Pons (tissue), 1 donor: ENCODE measurements around the gene DOK7.
"Not testable (repeated sequence)": the region's sequence is repeated elsewhere in the genome, so short reads cannot be mapped to it uniquely, and the experiment has no call there.

Experiments
- DNase-seq: peaks from one replicate; pipeline ENCODE4 v3.0.0-alpha.2; 2016; ENCODE audit warnings: low spot score

DOK7 gene

GRCh38 chr4:3442959-3443749 lies 20.0 kb upstream of the DOK7 start:
- no peak for DNase-seq

- no peak for DNase-seq
These were observed 19.3 kb upstream of the DOK7 start for GRCh38 chr4:3443750-3444309.

DNA sequence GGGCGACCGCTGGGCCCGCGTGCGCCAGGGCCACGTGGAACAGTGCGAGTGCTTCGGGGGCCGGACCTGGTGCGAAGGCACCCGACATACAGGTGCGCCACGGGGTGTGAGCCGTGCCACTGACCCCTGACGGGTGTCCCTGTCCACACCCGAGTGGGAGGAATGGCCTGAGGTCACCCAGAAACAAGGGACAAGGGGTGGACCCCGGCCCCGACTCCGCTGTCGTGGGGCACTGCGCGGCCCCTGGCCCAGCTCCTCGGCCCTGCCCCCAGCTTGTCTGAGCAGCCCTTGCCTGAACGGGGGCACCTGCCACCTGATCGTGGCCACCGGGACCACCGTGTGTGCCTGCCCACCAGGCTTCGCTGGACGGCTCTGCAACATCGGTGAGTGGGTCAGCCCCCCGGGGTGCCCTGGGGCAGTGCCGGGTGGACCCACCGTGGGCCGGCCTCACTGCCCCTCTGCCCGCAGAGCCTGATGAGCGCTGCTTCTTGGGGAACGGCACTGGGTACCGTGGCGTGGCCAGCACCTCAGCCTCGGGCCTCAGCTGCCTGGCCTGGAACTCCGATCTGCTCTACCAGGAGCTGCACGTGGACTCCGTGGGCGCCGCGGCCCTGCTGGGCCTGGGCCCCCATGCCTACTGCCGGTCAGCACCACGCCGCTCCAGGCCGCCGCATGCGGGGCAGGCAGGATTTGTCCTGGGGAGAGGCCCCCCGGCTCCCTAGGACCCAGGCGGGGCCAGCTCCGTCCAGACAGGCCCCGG lies 18.6 kb upstream of the DOK7 start:
- DNase-seq: no peak

GRCh38 chr4:3445111-3445820 lies 17.8 kb upstream of the DOK7 start:
- DNase-seq: no peak

GRCh38 chr4:3445829-3446545 lies 17.1 kb upstream of the DOK7 start:
- no peak for DNase-seq

GRCh38 chr4:3446631-3447320 lies 16.3 kb upstream of the DOK7 start:
- DNase-seq: no peak

DNA sequence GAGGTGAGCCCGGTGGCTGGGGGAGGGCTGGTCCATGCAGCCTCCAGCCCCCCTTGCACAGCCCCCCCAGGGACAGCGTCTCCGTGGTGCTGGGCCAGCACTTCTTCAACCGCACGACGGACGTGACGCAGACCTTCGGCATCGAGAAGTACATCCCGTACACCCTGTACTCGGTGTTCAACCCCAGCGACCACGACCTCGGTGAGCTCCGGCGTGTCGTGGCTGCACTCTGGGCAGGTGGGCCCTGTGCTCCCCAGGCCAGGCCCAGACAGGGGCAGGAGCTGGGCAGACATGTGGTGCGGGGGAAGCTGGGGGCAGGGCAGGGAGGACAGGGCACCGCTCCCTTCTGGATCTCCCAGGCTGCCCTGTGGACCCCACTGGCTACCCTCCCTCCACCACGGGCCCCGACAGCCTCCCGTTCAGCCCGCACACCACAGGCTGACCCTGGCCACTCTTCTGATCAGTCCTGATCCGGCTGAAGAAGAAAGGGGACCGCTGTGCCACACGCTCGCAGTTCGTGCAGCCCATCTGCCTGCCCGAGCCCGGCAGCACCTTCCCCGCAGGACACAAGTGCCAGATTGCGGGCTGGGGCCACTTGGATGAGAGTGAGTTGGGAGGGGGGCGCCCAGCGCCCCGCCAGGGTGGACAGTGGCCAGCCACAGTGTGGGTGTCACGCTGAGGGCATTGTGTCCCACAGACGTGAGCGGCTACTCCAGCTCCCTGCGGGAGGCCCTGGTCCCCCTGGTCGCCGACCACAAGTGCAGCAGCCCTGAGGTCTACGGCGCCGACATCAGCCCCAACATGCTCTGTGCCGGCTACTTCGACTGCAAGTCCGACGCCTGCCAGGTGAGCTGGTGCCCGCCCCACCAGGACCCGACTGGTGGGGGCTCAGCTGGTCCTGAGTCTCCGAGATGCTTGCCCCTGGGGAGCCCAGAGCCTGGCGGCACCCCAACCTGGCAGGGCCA lies 15.4 kb upstream of the DOK7 start:
- no peak for DNase-seq

DNA sequence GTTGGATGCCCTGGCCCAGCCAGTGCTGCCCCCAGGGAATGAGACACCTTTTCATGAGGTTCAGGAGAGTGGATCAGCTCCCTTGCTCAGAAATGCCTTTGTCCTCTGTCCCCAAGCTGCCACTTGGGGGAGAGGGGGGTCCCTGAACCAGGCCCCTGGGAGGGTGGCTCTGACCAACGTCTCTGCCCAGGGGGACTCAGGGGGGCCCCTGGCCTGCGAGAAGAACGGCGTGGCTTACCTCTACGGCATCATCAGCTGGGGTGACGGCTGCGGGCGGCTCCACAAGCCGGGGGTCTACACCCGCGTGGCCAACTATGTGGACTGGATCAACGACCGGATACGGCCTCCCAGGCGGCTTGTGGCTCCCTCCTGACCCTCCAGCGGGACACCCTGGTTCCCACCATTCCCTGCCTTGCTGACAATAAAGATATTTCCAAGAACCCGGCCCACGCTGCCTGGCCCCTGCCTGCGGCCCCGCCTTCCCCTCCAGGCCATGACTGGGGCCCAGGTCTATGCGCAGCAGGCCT lies 14.0 kb upstream of the DOK7 start:
- DNase-seq: no peak

DNA sequence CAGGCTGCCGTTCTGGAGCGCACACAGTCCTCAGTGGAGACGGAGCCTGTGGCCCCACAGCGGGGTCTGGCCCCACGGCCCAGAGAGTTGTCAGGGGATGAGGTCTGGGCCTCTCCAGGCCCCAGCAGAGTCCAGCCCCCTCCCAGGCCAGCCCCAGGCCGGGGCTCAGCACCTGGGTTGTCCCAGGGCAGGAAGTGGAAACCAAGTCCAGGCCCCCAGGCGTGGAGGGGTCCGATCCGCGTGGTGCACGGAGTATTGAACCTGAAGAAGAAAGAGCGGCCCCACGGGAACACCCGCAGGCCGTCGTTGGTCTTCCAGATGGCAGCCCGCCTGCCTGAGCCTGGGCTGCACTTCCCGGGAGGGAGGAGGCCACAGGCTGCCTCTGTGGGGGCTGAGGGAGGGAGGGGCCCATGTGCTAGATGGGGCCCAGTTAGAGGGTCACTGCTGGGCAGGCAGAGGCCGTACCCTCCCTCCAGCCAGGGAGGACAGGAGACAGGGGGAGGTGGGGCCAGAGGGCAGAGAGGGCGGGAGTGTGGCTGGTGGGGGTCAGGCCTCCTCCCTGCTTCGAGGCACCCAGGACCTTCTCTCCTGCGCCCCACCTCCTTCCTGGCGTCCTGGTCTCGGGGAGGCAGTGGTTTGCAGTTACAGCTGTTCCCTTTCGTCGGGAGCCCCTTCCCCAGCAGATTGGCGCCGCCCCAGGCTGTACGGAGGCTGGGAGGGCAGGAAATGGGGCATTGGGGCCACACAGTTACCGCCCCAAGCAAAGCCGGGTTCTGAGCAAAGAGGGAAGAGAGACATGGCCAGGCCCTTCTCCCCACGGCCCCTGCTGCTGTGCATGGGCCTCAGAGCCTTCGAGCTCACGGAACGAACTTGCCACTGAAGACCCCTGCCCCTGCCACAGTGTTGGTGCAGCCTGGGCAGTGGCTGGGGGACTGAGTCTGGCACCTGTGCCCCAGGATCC lies 13.3 kb upstream of the DOK7 start:
- DNase-seq: no peak

GRCh38 chr4:3450643-3451042 lies 12.5 kb upstream of the DOK7 start:
- no peak for DNase-seq

- DNase-seq: no peak
These were observed 11.2 kb upstream of the DOK7 start for GRCh38 chr4:3451956-3452355.

- no peak for DNase-seq
These were observed 10.7 kb upstream of the DOK7 start for GRCh38 chr4:3452376-3452775.

GRCh38 chr4:3455596-3455995 lies 7.5 kb upstream of the DOK7 start:
- DNase-seq: not testable (repeated sequence)

GRCh38 chr4:3458371-3458770 lies 4.7 kb upstream of the DOK7 start:
- no peak for DNase-seq

- DNase-seq: not testable (repeated sequence)
These were observed 4.0 kb upstream of the DOK7 start for GRCh38 chr4:3459156-3459555.

DNA sequence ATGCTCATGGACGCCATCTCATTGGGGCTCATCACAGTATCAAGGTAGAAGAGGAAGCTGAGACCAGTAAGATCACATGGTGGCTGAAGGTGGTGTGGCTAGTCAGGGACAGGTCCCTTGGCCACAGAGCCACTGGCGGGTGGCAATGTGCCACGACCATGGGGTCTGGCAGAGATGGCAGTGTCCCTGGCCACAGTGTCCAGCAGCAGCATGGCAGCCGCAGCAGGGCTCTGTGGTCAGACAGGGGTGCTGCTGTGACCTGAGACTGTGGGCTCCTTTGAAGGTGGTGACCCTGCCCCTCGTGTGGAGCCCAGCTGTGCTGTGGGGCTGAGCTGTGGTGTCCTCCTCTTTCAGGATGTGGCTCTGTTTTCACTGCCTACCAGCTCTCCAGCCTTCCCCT lies 2.2 kb upstream of the DOK7 start:
- DNase-seq: no peak

GRCh38 chr4:3461515-3462291 lies 1.4 kb upstream of the DOK7 start:
- DNase-seq: no peak

- no peak for DNase-seq
These were observed 751 bp upstream of the DOK7 start for GRCh38 chr4:3462321-3462789.
